Stimulated activated CD4-positive, alpha-beta T cell treated with anti-CD3 and anti-CD28 coated beads, TNF-alpha, amount 100 ng/mL, for 48 hours (primary cell): ENCODE data around the gene ASAP2.

ENCODE experiments used
- DNase-seq, 3 donors: peaks; one replicate each; pipeline ENCODE4 v3.0.0-alpha.2; 2020; ENCODE audit warnings: low read depth in 3 of 3

ASAP2 gene

GRCh38 chr2:9401646-9402371 is 195.2 kb downstream of the ASAP2 start:
- DNase-seq = no peak

- DNase-seq = no peak
These were observed 197.3 kb downstream of the ASAP2 start for GRCh38 chr2:9403924-9404323.

GRCh38 chr2:9404451-9404850 is 197.8 kb downstream of the ASAP2 start:
- DNase-seq = no peak

- DNase-seq = no peak
These were observed 199.0 kb downstream of the ASAP2 start for GRCh38 chr2:9405636-9406035.

DNA sequence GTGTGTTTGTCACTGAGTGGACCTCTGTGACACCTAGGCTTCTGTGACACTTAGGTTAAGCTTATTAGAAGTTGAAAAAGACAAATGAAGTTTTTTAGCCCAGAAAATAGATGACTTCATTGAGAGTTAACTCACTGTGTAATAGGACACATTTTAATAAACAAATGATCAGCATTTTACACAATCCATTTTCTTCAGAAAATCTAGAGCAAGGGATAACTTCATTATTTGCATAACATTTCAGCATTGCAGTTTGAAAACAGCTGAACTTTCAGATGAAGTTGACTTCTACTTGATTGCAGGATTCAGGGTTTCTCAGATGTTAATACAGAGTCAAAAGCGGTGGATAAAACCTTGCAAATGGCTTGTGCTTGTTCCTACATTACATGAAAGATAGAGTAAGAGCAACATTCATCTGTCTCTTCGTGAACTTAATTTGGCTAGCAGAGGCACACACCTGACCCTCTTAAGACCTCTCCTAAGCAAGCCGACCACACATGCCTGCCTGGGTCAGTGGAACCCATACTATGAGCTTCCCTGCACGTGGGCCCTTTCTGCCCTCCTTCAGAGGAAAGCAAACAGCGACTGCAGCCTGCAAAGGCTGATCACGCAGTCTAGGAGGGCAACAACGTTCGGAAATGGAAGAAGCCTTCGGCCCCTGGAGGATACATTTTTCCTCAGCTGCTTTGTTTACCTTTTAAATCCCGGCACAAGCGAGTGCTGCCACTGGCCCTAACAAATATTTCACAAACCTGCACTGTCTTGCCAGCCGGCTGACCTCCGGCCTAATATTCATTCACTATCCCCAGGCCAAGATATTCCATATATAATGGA is 200.1 kb downstream of the ASAP2 start:
- DNase-seq = no peak

- no peak for DNase-seq
These were observed 200.8 kb downstream of the ASAP2 start for GRCh38 chr2:9407363-9407811.

GRCh38 chr2:9408641-9409151 is 202.1 kb downstream of the ASAP2 start:
- DNase-seq = no peak

DNA sequence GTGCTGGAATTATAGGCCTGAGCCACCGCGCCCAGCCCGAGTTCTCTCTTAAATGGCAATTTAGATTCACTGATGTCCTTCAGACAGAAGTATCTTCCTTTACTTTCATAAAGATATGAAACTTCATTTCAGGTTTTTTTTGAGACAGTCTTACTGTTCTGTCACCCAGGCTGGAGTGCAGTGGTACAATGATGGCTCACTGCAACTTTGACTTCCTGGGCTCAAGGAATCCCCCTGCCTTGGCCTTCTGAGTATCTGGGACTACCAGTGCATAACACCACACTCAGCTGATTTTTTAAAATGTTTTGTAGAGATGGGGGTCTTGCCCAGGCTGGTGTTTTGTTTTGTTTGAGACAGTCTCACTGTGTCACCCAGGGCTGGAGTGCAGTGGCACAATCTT is 203.5 kb downstream of the ASAP2 start:
- DNase-seq = no peak

- DNase-seq = no peak
These were observed 206.2 kb downstream of the ASAP2 start for GRCh38 chr2:9412781-9413180.

DNA sequence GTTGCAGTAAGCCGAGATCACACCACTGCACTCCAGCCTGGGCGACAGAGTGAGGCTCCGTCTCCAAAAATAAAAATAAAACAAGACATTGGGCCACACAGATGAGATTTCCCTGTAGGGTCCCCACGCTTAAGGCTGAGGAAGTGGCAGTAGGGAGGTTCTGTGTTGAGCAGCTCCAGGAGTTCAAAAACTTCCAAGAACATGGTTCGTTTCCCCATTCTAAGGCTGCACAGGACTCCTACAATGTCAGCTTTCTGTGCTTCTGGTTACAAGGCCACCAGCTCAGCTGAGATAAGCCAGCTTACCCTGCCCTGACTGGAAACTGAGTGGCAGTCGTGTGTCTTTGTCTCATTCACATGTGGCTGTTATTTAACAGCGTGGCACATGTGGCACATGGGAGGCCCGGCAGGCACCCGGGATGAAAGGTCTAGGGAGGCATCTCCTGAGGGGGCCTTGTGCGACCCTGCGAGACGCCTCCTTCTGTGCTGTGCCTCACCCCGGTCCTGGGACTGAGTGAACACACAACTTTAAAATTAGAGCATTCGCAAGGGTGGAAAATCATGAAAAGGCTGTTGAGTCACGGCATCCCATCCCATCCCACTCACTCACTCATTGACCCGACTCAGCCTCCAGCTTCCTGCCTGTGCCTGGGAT is 209.0 kb downstream of the ASAP2 start:
- no peak for DNase-seq

DNA sequence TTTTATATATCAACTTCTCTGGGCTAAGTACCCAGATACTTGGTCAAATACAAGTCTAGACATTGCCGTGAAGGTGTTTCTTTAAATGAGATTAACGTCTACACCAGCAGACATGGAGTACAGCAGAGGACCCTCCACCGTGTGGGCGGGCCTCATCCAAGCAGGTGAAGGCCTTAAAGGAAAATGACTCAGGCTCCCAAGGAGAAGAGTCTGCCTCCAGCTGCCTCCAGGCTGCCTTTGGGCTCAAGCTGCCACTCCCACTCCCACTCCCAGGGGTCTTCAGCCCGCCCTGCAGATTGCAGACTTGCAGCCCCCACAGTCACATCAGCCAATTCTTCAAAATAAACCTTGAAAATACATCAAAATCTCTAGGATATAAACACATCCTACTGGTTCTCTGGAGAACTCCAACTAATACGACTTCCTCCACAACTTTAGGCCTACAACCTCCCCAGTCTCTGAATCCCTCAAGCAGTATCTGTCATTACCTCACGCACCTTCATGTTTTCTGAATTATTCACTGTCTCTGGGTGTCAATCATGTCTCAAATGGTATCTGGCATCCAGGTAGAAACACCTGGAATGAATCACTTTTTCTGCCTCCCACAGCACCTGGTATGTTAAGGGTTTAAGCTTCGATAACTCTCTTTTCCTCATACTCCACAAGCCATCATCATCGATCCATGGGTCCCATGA is 209.8 kb downstream of the ASAP2 start:
- DNase-seq = no peak

- no peak for DNase-seq
These were observed 210.3 kb downstream of the ASAP2 start for GRCh38 chr2:9416962-9417316.

GRCh38 chr2:9417725-9418124 is 211.1 kb downstream of the ASAP2 start:
- DNase-seq = no peak

DNA sequence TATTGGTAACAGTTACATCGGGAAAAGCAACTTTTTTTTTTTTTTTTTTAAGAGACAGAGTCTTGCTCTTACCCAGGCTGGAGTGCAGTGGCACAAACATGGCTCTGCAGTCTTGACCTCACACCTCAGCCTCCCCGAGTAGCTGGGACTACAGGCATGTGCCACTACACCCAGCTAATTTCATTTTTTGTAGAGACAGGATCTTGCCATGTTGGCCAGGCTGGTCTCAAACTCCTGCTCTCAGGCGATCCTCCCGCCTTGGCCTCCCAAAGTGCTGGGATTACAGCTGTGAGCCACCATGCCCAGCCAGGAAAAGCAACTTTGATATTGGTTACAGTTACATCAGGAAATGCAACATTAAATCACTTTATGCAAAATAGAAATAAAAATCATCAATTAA is 212.1 kb downstream of the ASAP2 start:
- DNase-seq = no peak

GRCh38 chr2:9419541-9419940 is 212.9 kb downstream of the ASAP2 start:
- DNase-seq = no peak

GRCh38 chr2:9420495-9420894 is 213.9 kb downstream of the ASAP2 start:
- no peak for DNase-seq

DNA sequence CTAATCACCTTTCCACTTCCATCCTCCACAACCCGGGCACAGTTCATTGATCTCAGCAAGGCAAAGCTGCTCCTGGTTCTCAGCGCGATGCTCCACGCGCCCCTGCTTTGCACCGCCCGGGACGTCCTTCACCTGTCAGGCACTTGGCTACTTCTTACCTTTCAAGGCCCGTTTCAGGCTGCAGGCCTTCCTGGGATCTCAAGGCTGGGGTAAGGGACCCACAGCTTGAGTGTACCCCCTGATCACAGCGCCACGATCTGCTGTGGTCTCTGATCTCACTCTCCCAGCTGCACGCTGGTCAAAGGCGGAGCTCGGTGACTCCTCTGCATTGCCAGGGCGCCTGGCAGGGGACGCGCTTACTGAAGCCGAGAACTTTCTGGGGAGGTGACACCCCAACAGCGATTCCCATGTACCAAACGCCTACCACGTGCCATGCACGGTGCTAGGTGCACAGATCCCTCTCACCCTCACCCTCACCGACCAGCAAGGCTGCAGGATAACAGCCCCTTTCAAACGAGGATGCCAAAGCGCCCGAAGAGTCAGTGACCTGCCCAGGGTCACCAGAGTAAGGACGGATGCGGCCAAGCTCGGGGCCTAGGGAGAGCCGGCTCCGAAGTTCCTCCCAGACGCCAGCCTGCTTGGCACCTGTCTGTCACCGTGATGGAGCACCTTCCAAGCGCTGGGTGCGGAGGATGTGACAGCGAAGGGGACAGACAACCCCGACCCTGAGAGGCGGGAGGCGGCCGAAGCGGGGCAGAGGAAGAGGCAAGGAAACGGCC is 215.9 kb downstream of the ASAP2 start:
- DNase-seq = peak; percentile 28 to 38 (median 32)

- peak; percentile 94 to 95 (median 95) for DNase-seq
These were observed 216.7 kb downstream of the ASAP2 start, which contains the start of the genes CPSF3 and ITGB1BP1 for GRCh38 chr2:9423100-9423921. CPSF3 (plus strand) TSS chr2:9423654; CDS start chr2:9423774, 120 bp downstream. ITGB1BP1 (minus strand) TSS chr2:9423528; CDS start chr2:9418697, 4,831 bp downstream.

DNA sequence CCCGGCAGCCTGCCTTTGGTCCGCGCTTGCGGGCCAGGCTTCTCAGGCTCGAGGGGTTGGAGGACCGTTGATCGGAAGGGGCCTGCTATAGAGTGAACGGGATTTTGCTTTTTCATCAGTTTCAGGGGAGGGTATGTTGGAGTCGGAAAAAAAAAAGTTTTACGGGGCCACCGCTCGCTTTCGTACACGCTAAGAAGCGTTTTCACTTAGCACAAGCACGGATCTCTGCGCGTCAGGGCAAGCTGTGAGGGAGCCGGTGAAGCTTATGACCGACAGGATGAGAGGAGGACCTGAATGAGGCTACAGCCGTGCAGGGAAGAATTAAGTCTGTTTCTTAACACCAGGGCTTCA is 217.3 kb downstream of the ASAP2 start:
- DNase-seq = peak in 2 of 3 donors; percentile 9 to 17
